Hindlimb muscle (tissue), 1 donor: ENCODE results near the gene SLC25A6. TPM values are rescaled to one million over a fixed set of nuclear protein-coding genes. Genes with fewer than 3 reads are reported as not detected.
"Not testable (repeated sequence)": the region's sequence is repeated elsewhere in the genome, so short reads cannot be mapped to it uniquely, and the experiment has no call there.

Source experiments
- DNase-seq: peaks from one replicate; pipeline ENCODE4 v3.0.0-alpha.2; 2013
- polyA plus RNA-seq: library from polyadenylated mRNA; unstranded; fragments of 120-200 nt; gene quantifications from one replicate; pipeline ENCODE4 v1.2.1, GENCODE V29; 2013; ENCODE audit not compliant: insufficient read length

SLC25A6 gene
- polyA plus RNA-seq, 1 donor = 560 TPM

GRCh38 chrX:1351981-1352714 lies 39.8 kb downstream of the SLC25A6 start:
- no peak for DNase-seq

- not testable (repeated sequence) for DNase-seq
Observed at GRCh38 chrX:1349606-1350005, 42.3 kb downstream of the SLC25A6 start.

- DNase-seq = no peak
Observed at GRCh38 chrX:1341545-1342184, 50.2 kb downstream of the SLC25A6 start.

- no peak for DNase-seq
Observed at GRCh38 chrX:1336948-1337779, 54.7 kb downstream of the SLC25A6 start.

- peak; percentile 26 for DNase-seq
Observed at GRCh38 chrX:1336331-1336943, 55.5 kb downstream of the SLC25A6 start, which contains the start of gene IL3RA. IL3RA (plus strand) TSS chrX:1336785; CDS start chrX:1341766, 4,981 bp downstream.

Other genes starting within 250 kb of the SLC25A6 start
- gene CRLF2, start 179.5 kb downstream of the SLC25A6 start, polyA plus RNA-seq = not detected
- 4.9 TPM for gene CSF2RA, start 123.3 kb downstream of the SLC25A6 start, polyA plus RNA-seq
- 19.4 TPM for gene IL3RA, start 55.3 kb downstream of the SLC25A6 start, polyA plus RNA-seq
- gene ASMTL, start 60.8 kb upstream of the SLC25A6 start, polyA plus RNA-seq = 29.7 TPM
- 1.9 TPM for gene P2RY8, start 145.1 kb upstream of the SLC25A6 start, polyA plus RNA-seq
- gene AKAP17A, start 199.5 kb upstream of the SLC25A6 start, polyA plus RNA-seq = 37.5 TPM
- 0.19 TPM for gene ASMT, start 222.9 kb upstream of the SLC25A6 start, polyA plus RNA-seq